Vagina (tissue), 2 donors: ENCODE data around the gene CHD1.

Source experiments
- CTCF ChIP-seq, 3 experiments: fragments of 450-650 bp in 2 of 3; fragments of 200-600 bp in 1 of 3; sonication (generic) in 1 of 3; IDR thresholded peaks; one replicate each; pipeline ENCODE4 v1.5.1; 2017 to 2019; ENCODE audit warnings: antibody characterized with exemption in 3 of 3, mild to moderate bottlenecking in 2 of 3, moderate library complexity in 2 of 3
- POLR2A ChIP-seq, 2 donors: fragments of 450-650 bp; IDR thresholded peaks; one replicate each; pipeline ENCODE4 v1.6.1; 2017; ENCODE audit warnings: antibody characterized with exemption in 2 of 2, mild to moderate bottlenecking in 2 of 2, moderate library complexity in 2 of 2
- POLR2AphosphoS5 ChIP-seq, 2 donors: sonication (generic); formaldehyde crosslinking; IDR thresholded peaks; one replicate each; pipeline ENCODE4 v1.9.0; 2017; ENCODE audit warnings: antibody characterized with exemption in 2 of 2, mild to moderate bottlenecking in 2 of 2, low read depth in 1 of 2; ENCODE audit not compliant: insufficient read depth in 1 of 2

- TF ChIP-seq CTCF (IDR thresholded peaks at IDR 0.05), result no peak
- TF ChIP-seq POLR2A (IDR thresholded peaks at IDR 0.05), result no peak
- TF ChIP-seq POLR2AphosphoS5 (IDR thresholded peaks at IDR 0.05; ENCODE audit: insufficient read depth in 1 of 2, low read depth in 1 of 2), result no peak
Observed at GRCh38 chr5:98807806-98808205, 121.0 kb downstream of the CHD1 start.
